Loucy (cell line): ENCODE data around the gene GRWD1.
"Not testable (repeated sequence)": the region's sequence is repeated elsewhere in the genome, so short reads cannot be mapped to it uniquely, and the experiment has no call there.

Experiments used
- H2AFZ ChIP-seq: fragments of 200-600 bp; sonication (generic); 2 replicates; pipeline ENCODE4 v1.6.0; 2016; ENCODE audit warnings: antibody characterized with exemption, mild to moderate bottlenecking, low read length, moderate library complexity
- H3F3A ChIP-seq: fragments of 200-600 bp; 2 replicates; pipeline ENCODE4 v1.6.0; 2016; ENCODE audit warnings: antibody characterized with exemption, low read depth, mild to moderate bottlenecking
- H3K27me3 ChIP-seq: fragments of 200-600 bp; sonication (generic); 2 replicates; pipeline ENCODE4 v1.6.1; 2014; ENCODE audit warnings: low read length, mild to moderate bottlenecking; ENCODE audit not compliant: insufficient read depth, poor library complexity, severe bottlenecking
- H3K36me3 ChIP-seq: fragments of 200-600 bp; sonication (generic); 2 replicates; pipeline ENCODE4 v1.6.1; 2016; ENCODE audit warnings: low read length; ENCODE audit not compliant: insufficient read depth
- H3K4me1 ChIP-seq: fragments of 200-600 bp; sonication (generic); 2 replicates; pipeline ENCODE4 v1.5.1; 2014; ENCODE audit warnings: low read length, mild to moderate bottlenecking; ENCODE audit not compliant: insufficient read depth, poor library complexity, severe bottlenecking
- H3K4me2 ChIP-seq: fragments of 200-600 bp; sonication (generic); 2 replicates; pipeline ENCODE4 v1.6.0; 2014; ENCODE audit warnings: antibody characterized with exemption, low read length, low read depth, mild to moderate bottlenecking; ENCODE audit not compliant: poor library complexity, severe bottlenecking
- H3K4me3 ChIP-seq: fragments of 200-600 bp; sonication (generic); 2 replicates; pipeline ENCODE4 v1.5.1; 2014; ENCODE audit warnings: low read length, mild to moderate bottlenecking, mixed read lengths; ENCODE audit not compliant: poor library complexity, severe bottlenecking
- H3K79me2 ChIP-seq: fragments of 200-600 bp; sonication (generic); 2 replicates; pipeline ENCODE4 v1.6.1; 2014; ENCODE audit warnings: low read length; ENCODE audit not compliant: insufficient read depth
- H3K9ac ChIP-seq: fragments of 200-600 bp; sonication (generic); 2 replicates; pipeline ENCODE4 v1.6.0; 2014; ENCODE audit warnings: mild to moderate bottlenecking, low read depth, low read length, moderate library complexity; ENCODE audit not compliant: poor library complexity, severe bottlenecking
- H3K9me2 ChIP-seq: fragments of 200-600 bp; sonication (generic); replicated peaks from 2 replicates; pipeline ENCODE4 v1.6.1; 2016; ENCODE audit warnings: low read depth, low read length, mixed read lengths
- H3K9me3 ChIP-seq: fragments of 200-600 bp; sonication (generic); 2 replicates; pipeline ENCODE4 v1.6.1; 2014; ENCODE audit warnings: mild to moderate bottlenecking, antibody characterized with exemption, low read length, low read depth; ENCODE audit not compliant: insufficient read depth
- H4K20me1 ChIP-seq: fragments of 200-600 bp; sonication (generic); 2 replicates; pipeline ENCODE4 v1.6.0; 2014; ENCODE audit warnings: antibody characterized with exemption, low read length, mild to moderate bottlenecking; ENCODE audit not compliant: insufficient read depth, poor library complexity, severe bottlenecking
- CTCF ChIP-seq: fragments of 200-600 bp; sonication (generic); conservative IDR thresholded peaks from 2 replicates; pipeline ENCODE4 v1.5.1; 2014; ENCODE audit warnings: mild to moderate bottlenecking, antibody characterized with exemption, low read length
- EZH2phosphoT487 ChIP-seq: fragments of 200-600 bp; IDR thresholded peaks from 2 replicates; pipeline ENCODE4 v1.6.1; 2018; ENCODE audit warnings: antibody characterized with exemption, mild to moderate bottlenecking, moderate library complexity, borderline replicate concordance

The GRWD1 gene

GRCh38 chr19:48487544-48487943 is 41.8 kb downstream of the GRWD1 start:
- H4K20me1 ChIP-seq, result no peaks in the 10 kb centered on the region
- H3K79me2 ChIP-seq, result no peaks in the 10 kb centered on the region
- no peak overlapping the region for H2AFZ ChIP-seq
- peaks cover 9% of the 10 kb centered on the region for H3K4me1 ChIP-seq
- H3K4me2 ChIP-seq, result no peak overlapping the region
- TF ChIP-seq EZH2phosphoT487 (no peak), CTCF (no peak)
- H3F3A ChIP-seq, result no peaks in the 10 kb centered on the region
- H3K9ac ChIP-seq, result no peak overlapping the region
- no peak overlapping the region for H3K4me3 ChIP-seq
- no peaks in the 10 kb centered on the region for H3K36me3 ChIP-seq
- no peaks in the 10 kb centered on the region for H3K9me3 ChIP-seq
- no peaks in the 10 kb centered on the region for H3K27me3 ChIP-seq
- H3K9me2 ChIP-seq, result no peaks in the 10 kb centered on the region

GRCh38 chr19:48487948-48488347 is 42.2 kb downstream of the GRWD1 start:
- Histone ChIP-seq H3K9ac (no peak overlapping the region), H3K79me2 (no peaks in the 10 kb centered on the region), H4K20me1 (no peaks in the 10 kb centered on the region), H3F3A (no peaks in the 10 kb centered on the region), H3K36me3 (no peaks in the 10 kb centered on the region), H3K9me3 (no peaks in the 10 kb centered on the region), H3K4me1 (peaks cover 9% of the 10 kb centered on the region), H3K27me3 (no peaks in the 10 kb centered on the region), H3K4me2 (no peak overlapping the region), H3K4me3 (no peak overlapping the region), H2AFZ (no peak overlapping the region), H3K9me2 (no peaks in the 10 kb centered on the region)
- TF ChIP-seq CTCF (no peak), EZH2phosphoT487 (no peak)

- not testable (repeated sequence) for H3K9me3 ChIP-seq, H2AFZ ChIP-seq, H3K4me3 ChIP-seq, H3K9me2 ChIP-seq, H3K27me3 ChIP-seq, H3K36me3 ChIP-seq, H3K79me2 ChIP-seq, H3K4me1 ChIP-seq, H3K4me2 ChIP-seq, H3K9ac ChIP-seq, H3F3A ChIP-seq, H4K20me1 ChIP-seq
Observed at GRCh38 chr19:48488478-48488877, 42.7 kb downstream of the GRWD1 start.

GRCh38 chr19:48489608-48490216 is 43.9 kb downstream of the GRWD1 start:
- H3K27me3 ChIP-seq, result no peaks in the 10 kb centered on the region

More at GRCh38 chr19:48489608-48490216, 43.9 kb downstream of the GRWD1 start:
- Histone ChIP-seq H3K9ac (no peak overlapping the region), H3F3A (no peaks in the 10 kb centered on the region), H3K9me3 (no peaks in the 10 kb centered on the region), H3K4me1 (peaks cover 9% of the 10 kb centered on the region), H3K9me2 (no peaks in the 10 kb centered on the region), H3K36me3 (no peaks in the 10 kb centered on the region), H4K20me1 (no peaks in the 10 kb centered on the region), H3K4me2 (no peak overlapping the region), H3K79me2 (no peaks in the 10 kb centered on the region), H3K4me3 (no peak overlapping the region), H2AFZ (no peak overlapping the region)
- TF ChIP-seq EZH2phosphoT487, result no peak
- peak; percentile 90 for TF ChIP-seq CTCF
